Esophagus (tissue), 2 donors: ENCODE results near the gene OLFML2B. TPM values are rescaled to one million over a fixed set of nuclear protein-coding genes. Genes with fewer than 3 reads are reported as not detected.
"Not testable (repeated sequence)": the region's sequence is repeated elsewhere in the genome, so short reads cannot be mapped to it uniquely, and the experiment has no call there.

ENCODE experiments used
- H3K27ac ChIP-seq, 2 donors: one replicate each; pipeline ENCODE4 v1.5.1; 2013; ENCODE audit warnings: low read depth in 2 of 2, mild to moderate bottlenecking in 2 of 2, inconsistent platforms in 1 of 2, low read length in 1 of 2, moderate library complexity in 1 of 2
- H3K27me3 ChIP-seq, 2 donors: one replicate each; pipeline ENCODE4 v1.6.1; 2013; ENCODE audit warnings: low read length in 2 of 2, control low read depth in 1 of 2, mild to moderate bottlenecking in 1 of 2; ENCODE audit not compliant: insufficient read depth in 2 of 2, control insufficient read depth in 1 of 2
- H3K36me3 ChIP-seq, 2 donors: one replicate each; pipeline ENCODE4 v1.6.1; 2013; ENCODE audit warnings: low read length in 1 of 2; ENCODE audit not compliant: control insufficient read depth in 2 of 2, insufficient read depth in 2 of 2
- H3K4me1 ChIP-seq, 2 donors: one replicate each; pipeline ENCODE4 v1.6.1; 2013; ENCODE audit warnings: low read length in 1 of 2; ENCODE audit not compliant: control insufficient read depth in 2 of 2, insufficient read depth in 2 of 2
- H3K4me3 ChIP-seq, 2 donors: one replicate each; pipeline ENCODE4 v1.5.1; 2013; ENCODE audit warnings: low read length in 2 of 2, mild to moderate bottlenecking in 2 of 2, low read depth in 1 of 2, moderate library complexity in 1 of 2
- H3K9me3 ChIP-seq, 2 donors: one replicate each; pipeline ENCODE4 v1.6.1; 2013; ENCODE audit warnings: mild to moderate bottlenecking in 2 of 2, low read depth in 1 of 2, low read length in 1 of 2, moderate library complexity in 1 of 2; ENCODE audit not compliant: control insufficient read depth in 2 of 2, insufficient read depth in 1 of 2
- WGBS, 2 donors: extraction: QIAGEN DNeasy Blood & Tissue Kit; methylation state at CpG; one replicate each; pipeline ENCODE4 v1.1.7; 2013; 5-methylcytosine and 5-hydroxymethylcytosine counted together
- polyA plus RNA-seq, 2 donors: library from polyadenylated mRNA; stranded (reverse); fragments of 200-250 nt; gene quantifications; one replicate each; pipeline ENCODE4 v1.2.3, GENCODE V29; 2013
- donor health status: healthy with polysubstance abuse.
- donor health status: Bipolar disorder and iron deficiency.

Gene OLFML2B
- polyA plus RNA-seq, 2 donors, result 0.29 to 0.66 TPM

DNA sequence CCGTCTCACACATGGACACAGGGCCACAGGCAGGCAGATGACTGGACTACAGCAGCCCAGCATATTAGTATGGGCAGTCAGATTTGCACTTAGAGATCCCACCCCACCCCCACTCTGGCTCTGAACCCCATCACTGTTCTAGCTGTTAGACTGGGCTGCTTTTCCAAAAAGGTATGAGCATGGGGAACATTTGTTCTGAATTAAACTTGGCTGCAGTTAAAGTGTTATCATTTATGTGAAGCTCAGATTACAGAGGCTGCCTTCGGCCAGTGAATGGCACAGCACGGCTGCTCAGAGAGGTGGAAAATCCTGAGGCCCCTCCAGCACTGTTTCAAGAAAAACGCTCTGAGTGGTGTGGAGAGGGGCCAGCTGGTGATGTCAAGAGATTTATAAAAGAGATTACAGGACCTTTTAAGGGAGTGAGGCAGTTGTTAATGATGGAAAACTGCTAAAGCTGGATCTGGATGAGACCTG is 38.9 kb upstream of the OLFML2B start:
- Histone ChIP-seq H3K9me3 (no peaks in the 10 kb centered on the region), H3K4me3 (no peak overlapping the region), H3K4me1 (no peaks in the 10 kb centered on the region), H3K36me3 (no peaks in the 10 kb centered on the region), H3K27ac (no peak overlapping the region), H3K27me3 (no peaks in the 10 kb centered on the region)
- WGBS, 2 donors, result 52 to 56% methylated on average over 4 of the region's 4 CpGs

DNA sequence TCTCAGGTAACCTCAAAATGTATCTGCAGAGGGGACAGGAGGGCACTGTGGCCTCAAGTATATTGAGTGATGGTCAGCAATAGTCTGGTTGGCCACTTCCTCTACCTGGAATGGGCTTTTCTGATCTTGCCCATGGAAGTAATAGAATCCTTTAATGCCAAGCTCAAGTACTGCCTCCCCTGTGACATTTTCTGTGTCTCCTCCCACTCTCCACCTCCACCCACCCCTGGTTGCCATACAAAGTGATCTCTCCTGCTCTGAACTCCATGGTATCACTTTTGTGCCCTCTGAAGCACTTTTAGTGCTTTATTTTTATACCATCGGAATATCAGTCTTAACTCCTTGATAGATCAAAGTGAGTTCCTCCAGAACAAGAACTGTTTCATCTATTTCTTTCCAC is 36.6 kb upstream of the OLFML2B start:
- WGBS, 2 donors, result 91 to 93% methylated on average over 1 of the region's 1 CpG
- Histone ChIP-seq H3K27ac (no peak overlapping the region), H3K4me3 (no peak overlapping the region), H3K27me3 (no peaks in the 10 kb centered on the region), H3K9me3 (no peaks in the 10 kb centered on the region), H3K36me3 (no peaks in the 10 kb centered on the region), H3K4me1 (no peaks in the 10 kb centered on the region)

DNA sequence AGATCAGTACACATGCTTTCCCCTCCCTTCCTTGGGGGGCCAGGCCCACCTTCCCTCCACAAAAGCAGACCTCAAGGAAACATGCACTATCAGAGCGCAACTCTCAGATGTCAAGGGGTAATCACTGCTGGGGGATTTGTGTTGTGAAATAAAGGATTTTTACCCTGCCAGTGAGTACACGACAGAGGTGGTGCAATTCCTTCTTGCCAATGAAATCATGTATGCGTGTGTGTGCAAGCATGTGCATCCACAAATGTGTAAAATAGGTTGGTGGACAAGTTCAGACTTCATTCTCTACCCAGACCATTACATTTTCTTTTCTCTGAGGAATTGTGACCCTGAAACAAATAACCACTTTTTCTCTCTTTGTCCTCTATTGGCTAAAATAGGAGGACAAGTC is 36.1 kb upstream of the OLFML2B start:
- Histone ChIP-seq H3K4me1 (no peaks in the 10 kb centered on the region), H3K27me3 (no peaks in the 10 kb centered on the region), H3K4me3 (no peak overlapping the region), H3K36me3 (no peaks in the 10 kb centered on the region), H3K9me3 (no peaks in the 10 kb centered on the region), H3K27ac (no peak overlapping the region)
- 62 to 76% methylated on average over 3 of the region's 3 CpGs for WGBS, 2 donors

DNA sequence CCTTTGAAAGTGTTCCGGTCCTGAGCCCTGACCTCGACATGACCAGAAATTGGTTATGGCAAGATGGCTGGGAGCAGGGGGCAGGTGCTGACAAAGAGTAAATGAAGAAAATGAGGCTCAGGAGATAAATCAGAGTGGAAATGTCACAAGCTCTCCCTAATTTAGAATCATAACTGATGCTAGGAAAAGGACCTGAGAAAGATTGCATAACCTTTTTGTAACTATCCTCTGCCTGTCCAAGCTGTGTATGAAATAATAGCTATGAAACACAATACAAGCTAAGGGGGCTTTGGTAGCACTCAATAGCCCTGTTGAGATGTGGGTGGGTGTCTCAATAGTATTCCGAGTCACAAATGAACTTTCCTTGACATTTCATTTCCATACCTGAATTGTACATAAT is 32.9 kb upstream of the OLFML2B start:
- Histone ChIP-seq H3K36me3 (no peaks in the 10 kb centered on the region), H3K27me3 (no peaks in the 10 kb centered on the region), H3K4me1 (no peaks in the 10 kb centered on the region), H3K9me3 (no peaks in the 10 kb centered on the region), H3K4me3 (no peak overlapping the region), H3K27ac (no peak overlapping the region)
- WGBS, 2 donors, result 87 to 94% methylated on average over 3 of the region's 3 CpGs

DNA sequence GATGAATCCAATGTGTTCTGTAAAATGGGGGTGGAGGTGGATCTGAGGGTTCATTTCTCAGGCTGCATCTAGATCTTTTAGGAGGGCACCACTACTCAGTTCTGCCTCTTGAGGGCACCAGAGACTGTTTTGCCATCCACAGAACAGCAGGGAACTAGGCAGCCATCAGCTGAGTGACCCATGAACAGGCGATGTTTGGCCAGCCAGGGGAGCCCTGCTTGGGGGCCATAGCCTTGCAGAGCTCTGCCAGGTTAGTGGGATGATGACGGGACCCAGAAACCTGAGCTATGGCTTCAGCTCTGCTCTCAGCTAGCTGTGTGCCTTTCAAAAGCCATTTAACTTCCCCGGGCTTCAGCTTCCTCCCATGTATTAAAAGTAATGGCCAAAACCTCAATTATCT is 32.4 kb upstream of the OLFML2B start:
- no peak overlapping the region for H3K27ac ChIP-seq

DNA sequence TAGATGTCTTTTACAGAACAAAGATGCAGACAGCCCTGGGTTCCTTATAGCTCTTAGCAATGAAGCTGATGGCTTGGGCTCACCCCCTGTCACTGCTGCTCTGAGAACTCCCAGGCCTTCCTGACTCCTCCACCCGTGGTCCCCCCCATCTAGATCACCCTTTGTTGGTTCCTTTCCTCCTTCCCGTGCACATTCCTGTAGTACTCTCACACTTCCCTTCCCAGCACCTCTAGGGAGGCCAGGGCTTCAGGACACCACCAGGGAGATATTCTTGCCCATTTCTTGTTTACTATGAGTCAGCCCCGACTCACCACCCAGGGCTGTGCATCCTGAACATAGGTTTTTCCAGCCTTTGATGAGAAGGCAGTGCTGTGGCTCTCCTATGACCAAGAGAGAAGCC is 31.4 kb upstream of the OLFML2B start:
- 51 to 72% methylated on average over 3 of the region's 3 CpGs for WGBS, 2 donors
- H3K27ac ChIP-seq, result no peak overlapping the region
- H3K4me1 ChIP-seq, result no peaks in the 10 kb centered on the region
- H3K4me3 ChIP-seq, result no peak overlapping the region
- no peaks in the 10 kb centered on the region for H3K27me3 ChIP-seq
- H3K36me3 ChIP-seq, result no peaks in the 10 kb centered on the region
- H3K9me3 ChIP-seq, result no peaks in the 10 kb centered on the region

More for the DNA sequence above, 32.4 kb upstream of the OLFML2B start:
- no peaks in the 10 kb centered on the region for H3K27me3 ChIP-seq
- no peaks in the 10 kb centered on the region for H3K4me1 ChIP-seq
- H3K9me3 ChIP-seq, result no peaks in the 10 kb centered on the region
- 34 to 37% methylated on average over 3 of the region's 3 CpGs for WGBS, 2 donors
- H3K4me3 ChIP-seq, result no peak overlapping the region
- no peaks in the 10 kb centered on the region for H3K36me3 ChIP-seq

DNA sequence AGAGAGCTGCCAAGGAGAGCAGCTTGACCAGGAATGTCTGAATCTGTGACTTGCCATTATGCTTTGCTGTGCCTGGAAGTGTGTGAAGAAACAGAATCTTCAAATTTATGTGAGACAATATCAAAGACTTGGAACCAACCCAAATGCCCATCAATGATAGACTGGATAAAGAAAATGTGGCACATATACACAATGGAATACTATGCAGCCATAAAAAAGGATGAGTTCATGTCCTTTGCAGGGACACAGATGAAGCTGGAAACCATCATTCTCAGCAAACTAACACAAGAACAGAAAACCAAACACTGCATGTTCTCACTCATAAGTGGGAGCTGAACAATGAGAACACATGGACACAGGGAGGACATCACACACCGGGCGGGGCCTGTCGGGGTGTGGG is 30.3 kb upstream of the OLFML2B start:
- not testable (repeated sequence) for H3K9me3 ChIP-seq, H3K4me1 ChIP-seq, H3K27me3 ChIP-seq, H3K4me3 ChIP-seq, H3K27ac ChIP-seq, H3K36me3 ChIP-seq
- WGBS, 2 donors, result 93 to 94% methylated on average over 3 of the region's 3 CpGs

DNA sequence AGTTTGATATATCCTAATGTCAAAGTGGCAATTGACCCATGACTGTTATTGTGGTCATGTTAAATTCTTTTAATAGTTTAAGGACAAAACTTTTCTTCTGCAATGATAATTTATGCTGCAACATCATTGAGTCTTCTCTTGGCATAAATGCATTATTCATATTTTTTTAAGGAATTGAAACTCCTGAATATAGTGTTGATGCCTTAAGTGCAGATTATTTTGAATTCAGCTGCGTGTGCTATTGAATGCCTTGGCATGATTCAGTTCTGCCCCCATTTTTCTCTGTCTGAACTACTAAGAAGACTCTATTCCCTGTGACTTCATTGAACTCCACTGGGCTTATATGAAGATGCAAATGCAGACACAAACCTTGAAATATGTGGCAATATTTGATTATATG is 23.3 kb upstream of the OLFML2B start:
- Histone ChIP-seq H3K4me1 (no peaks in the 10 kb centered on the region), H3K9me3 (no peaks in the 10 kb centered on the region), H3K4me3 (no peak overlapping the region), H3K27me3 (peaks cover 0 to 2% of the 10 kb centered on the region in 2 donors), H3K36me3 (no peaks in the 10 kb centered on the region), H3K27ac (no peak overlapping the region)
- 51 to 56% methylated on average over 1 of the region's 1 CpG for WGBS, 2 donors

DNA sequence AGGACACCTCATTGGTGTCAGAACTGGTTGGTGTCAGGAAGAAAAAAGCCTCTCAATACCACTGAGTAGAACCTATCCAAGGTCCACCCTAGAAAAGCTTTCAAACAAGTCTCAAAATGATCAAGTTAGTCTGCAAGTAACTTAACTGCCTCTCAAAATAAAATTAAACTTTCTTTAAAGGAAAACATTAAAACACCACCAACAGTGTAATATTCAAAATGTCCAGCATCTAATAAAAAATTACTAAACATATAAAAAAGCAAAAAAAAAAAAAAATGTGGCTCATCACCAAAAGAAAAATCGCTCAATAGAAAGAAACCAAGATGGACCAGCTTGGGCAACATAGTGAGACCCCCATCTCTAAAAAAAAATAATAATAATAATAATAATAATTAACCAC is 18.7 kb upstream of the OLFML2B start:
- no peaks in the 10 kb centered on the region for H3K36me3 ChIP-seq
- 76 to 87% methylated on average over 1 of the region's 1 CpG for WGBS, 2 donors
- no peaks in the 10 kb centered on the region for H3K4me1 ChIP-seq
- H3K27ac ChIP-seq, result no peak overlapping the region
- no peak overlapping the region for H3K4me3 ChIP-seq
- H3K27me3 ChIP-seq, result peaks cover 0 to 2% of the 10 kb centered on the region in 2 donors
- no peaks in the 10 kb centered on the region for H3K9me3 ChIP-seq

DNA sequence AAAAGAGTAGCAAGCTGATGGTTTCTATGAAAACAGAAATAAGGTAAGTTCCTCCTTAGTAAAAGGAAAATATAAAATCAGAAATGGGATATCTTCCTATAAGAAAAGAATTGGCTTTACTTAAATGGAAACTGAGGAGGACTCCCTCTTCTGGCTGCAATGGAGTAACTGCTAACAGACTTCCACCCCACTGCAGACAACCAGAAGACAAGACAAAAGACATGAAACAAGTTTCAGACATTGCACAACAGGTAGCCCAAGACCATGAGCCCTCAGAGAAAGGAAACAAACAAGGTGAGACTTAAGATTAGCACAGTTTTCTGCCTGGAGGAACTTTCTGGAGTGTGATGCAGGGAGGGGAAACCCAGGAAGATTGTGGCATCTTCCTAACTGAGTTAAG is 17.0 kb upstream of the OLFML2B start:
- Histone ChIP-seq H3K4me1 (no peaks in the 10 kb centered on the region), H3K9me3 (no peaks in the 10 kb centered on the region), H3K4me3 (no peak overlapping the region), H3K27me3 (no peaks in the 10 kb centered on the region), H3K27ac (no peak overlapping the region), H3K36me3 (no peaks in the 10 kb centered on the region)
